Dendritic cell treated with granulocyte-macrophage colony-stimulating factor and Interleukin-4, amounts not matched to agents 40 ng/mL and 50 ng/mL, for 4 days (primary cell): ENCODE data around the gene SH3BP1.

Experiments
- H3K27ac Mint-ChIP-seq: one replicate; pipeline ENCODE4 v1.8.0; 2022; ENCODE audit warnings: mild to moderate bottlenecking, mixed read lengths
- H3K27me3 Mint-ChIP-seq: one replicate; pipeline ENCODE4 v1.8.0; 2022; ENCODE audit warnings: mild to moderate bottlenecking, mixed read lengths
- H3K36me3 Mint-ChIP-seq: one replicate; pipeline ENCODE4 v1.8.0; 2022; ENCODE audit warnings: low read depth, mixed read lengths
- H3K4me1 Mint-ChIP-seq: one replicate; pipeline ENCODE4 v1.8.0; 2022; ENCODE audit warnings: low read depth, mixed read lengths
- H3K4me3 Mint-ChIP-seq: one replicate; pipeline ENCODE4 v1.8.0; 2022; ENCODE audit warnings: mild to moderate bottlenecking, moderate library complexity, mixed read lengths
- H3K9me3 Mint-ChIP-seq: one replicate; pipeline ENCODE4 v1.8.0; 2022; ENCODE audit warnings: mixed read lengths
- intact Hi-C: fragments of 100-400 bp; cut with micrococcal nuclease; formaldehyde crosslinking; loops from one replicate; pipeline ENCODE4 v1.15.0; 2022

Gene SH3BP1

DNA sequence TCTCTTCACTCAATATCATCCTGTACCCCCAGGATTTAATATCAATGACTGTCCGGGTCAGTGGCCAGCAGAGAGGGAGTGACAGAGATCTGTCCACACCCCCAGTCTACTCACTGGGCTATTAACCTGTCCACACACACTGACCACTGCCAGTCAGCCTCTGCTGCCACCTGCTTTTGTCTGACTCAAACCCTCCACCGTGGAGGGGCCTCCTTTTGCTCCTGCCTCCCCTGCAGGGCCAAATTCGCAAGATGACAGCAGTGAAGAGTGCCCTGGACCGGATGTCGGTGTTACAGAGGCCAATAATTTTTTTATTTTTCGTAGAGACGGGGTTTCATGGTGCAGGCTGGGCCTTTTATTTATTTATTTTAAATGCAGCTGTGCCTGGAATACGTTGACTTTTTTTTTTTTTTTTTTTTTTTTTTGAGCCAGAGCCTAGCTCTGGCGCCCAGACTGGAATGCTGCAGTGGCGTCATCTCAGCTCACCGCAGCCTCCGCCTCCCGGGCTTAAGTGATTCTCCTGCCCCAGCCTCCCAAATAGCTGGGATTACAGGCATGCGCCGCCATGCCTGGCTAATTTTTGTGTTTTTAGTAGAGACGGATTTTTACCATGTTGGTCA lies 24.2 kb downstream of the SH3BP1 start:
- peaks cover 37% of the 10 kb centered on the region for H3K4me1 Mint-ChIP-seq
- H3K27ac Mint-ChIP-seq: peak overlapping the region; percentile 56
- intact Hi-C loops: no loop called here
- no peaks in the 10 kb centered on the region for H3K9me3 Mint-ChIP-seq
- H3K27me3 Mint-ChIP-seq: no peaks in the 10 kb centered on the region
- peaks cover 44% of the 10 kb centered on the region for H3K36me3 Mint-ChIP-seq
- no peak overlapping the region for H3K4me3 Mint-ChIP-seq

DNA sequence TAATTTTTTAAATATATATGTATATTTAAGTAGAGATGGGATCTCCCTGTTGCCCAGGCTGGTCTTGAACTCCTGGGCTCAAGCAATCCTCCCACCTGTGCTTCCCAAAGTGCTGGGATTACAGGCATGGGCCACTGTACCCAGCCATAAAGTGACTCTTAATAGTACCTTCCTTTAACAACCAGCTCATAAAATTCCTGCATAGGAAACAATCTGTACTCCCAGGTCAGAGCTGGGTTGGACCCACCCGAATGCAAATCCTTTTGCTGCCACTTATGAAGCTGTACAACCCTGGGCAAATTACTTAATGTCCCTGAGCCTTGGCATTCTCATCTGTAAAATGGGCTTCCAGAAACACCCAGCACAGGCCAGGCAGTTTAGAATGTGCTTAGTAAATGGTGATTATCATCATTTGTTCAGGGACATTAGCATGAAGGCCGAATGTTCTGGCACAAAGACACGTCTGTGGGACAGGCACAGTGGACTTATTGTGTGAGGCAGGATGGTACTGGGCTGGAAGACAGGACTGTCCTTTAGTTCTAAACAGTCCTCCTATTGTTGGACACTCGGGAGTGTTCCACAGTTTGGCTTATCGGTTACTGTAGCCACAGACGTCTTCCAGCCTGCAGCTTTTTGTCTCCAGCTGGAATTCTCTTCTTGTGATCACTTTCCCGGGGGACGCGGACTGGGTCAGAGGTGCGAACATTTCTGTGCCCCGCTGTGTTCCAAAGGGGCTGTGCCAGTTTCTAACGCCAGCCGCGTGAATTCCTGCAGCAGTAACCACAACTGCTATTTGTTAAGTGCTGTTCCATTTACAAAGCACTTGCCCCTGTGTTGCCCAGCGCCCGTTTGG lies 25.0 kb downstream of the SH3BP1 start:
- Mint-ChIP-seq H3K36me3 (peaks cover 44% of the 10 kb centered on the region), H3K27ac (no peak overlapping the region), H3K4me3 (no peak overlapping the region), H3K4me1 (peaks cover 32% of the 10 kb centered on the region), H3K27me3 (no peaks in the 10 kb centered on the region), H3K9me3 (no peaks in the 10 kb centered on the region)
- intact Hi-C loops: no loop called here

GRCh38 chr22:37665487-37665886 lies 26.0 kb downstream of the SH3BP1 start:
- no peaks in the 10 kb centered on the region for H3K27me3 Mint-ChIP-seq
- H3K27ac Mint-ChIP-seq: no peak overlapping the region
- H3K4me3 Mint-ChIP-seq: no peak overlapping the region
- H3K9me3 Mint-ChIP-seq: no peaks in the 10 kb centered on the region
- intact Hi-C loops: no loop called here
- H3K36me3 Mint-ChIP-seq: peaks cover 44% of the 10 kb centered on the region
- peaks cover 21% of the 10 kb centered on the region for H3K4me1 Mint-ChIP-seq

GRCh38 chr22:37669586-37669985 lies 30.1 kb downstream of the SH3BP1 start:
- Mint-ChIP-seq H3K4me3 (no peak overlapping the region), H3K27me3 (no peaks in the 10 kb centered on the region), H3K36me3 (peaks cover 33% of the 10 kb centered on the region), H3K27ac (no peak overlapping the region), H3K4me1 (peaks cover 39% of the 10 kb centered on the region), H3K9me3 (no peaks in the 10 kb centered on the region)
- intact Hi-C loops: no loop called here

DNA sequence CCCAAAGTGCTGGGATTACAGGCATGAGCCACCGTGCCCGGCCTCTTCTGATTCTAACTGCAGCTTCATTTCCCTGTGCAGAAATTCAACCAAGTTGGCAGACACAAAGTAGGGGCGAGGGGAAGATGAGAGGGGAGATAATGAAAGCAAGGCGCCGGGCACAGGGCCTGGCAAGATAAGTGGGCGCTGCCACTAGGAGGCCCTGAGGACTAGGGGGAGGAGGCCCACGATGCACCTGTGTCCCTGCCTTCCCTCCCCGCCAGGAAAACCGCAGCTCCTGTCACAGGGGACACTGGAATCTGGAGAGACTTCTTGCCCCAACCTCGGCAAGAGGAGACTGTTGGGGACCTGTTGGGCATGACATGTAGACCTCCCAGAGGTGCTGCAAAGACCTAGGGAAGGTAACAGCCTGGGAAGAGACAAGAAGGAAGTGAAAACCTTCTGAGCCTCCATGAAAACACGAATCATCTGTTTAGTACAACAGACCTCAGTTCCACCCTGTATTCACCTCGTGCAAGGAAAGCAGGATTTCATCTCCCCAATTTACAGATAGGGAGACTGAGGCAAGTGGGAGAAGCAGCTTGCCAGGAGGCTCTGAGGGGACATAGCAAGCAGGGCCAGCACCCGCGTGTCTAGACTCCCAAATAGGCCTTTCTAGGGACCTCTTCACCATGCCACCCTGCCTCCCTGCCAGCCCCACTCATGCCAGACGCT lies 32.9 kb downstream of the SH3BP1 start:
- intact Hi-C loops: no loop called here
- Mint-ChIP-seq H3K27ac (peak overlapping the region; percentile 69), H3K36me3 (peaks cover 31% of the 10 kb centered on the region), H3K9me3 (no peaks in the 10 kb centered on the region), H3K27me3 (no peaks in the 10 kb centered on the region), H3K4me1 (peaks cover 52% of the 10 kb centered on the region), H3K4me3 (no peak overlapping the region)

- H3K27ac Mint-ChIP-seq: peak overlapping the region; percentile 91
- intact Hi-C loops: no loop called here
- no peaks in the 10 kb centered on the region for H3K27me3 Mint-ChIP-seq
- peaks cover 54% of the 10 kb centered on the region for H3K4me1 Mint-ChIP-seq
- no peak overlapping the region for H3K4me3 Mint-ChIP-seq
- H3K36me3 Mint-ChIP-seq: peaks cover 31% of the 10 kb centered on the region
- H3K9me3 Mint-ChIP-seq: no peaks in the 10 kb centered on the region
Observed at GRCh38 chr22:37672920-37673455, 33.5 kb downstream of the SH3BP1 start.

- Mint-ChIP-seq H3K4me1 (peaks cover 58% of the 10 kb centered on the region), H3K27me3 (no peaks in the 10 kb centered on the region), H3K27ac (peak overlapping the region; percentile 91), H3K9me3 (no peaks in the 10 kb centered on the region), H3K4me3 (peak overlapping the region; percentile 24), H3K36me3 (peaks cover 43% of the 10 kb centered on the region)
- intact Hi-C loops: no loop called here
Observed at GRCh38 chr22:37674248-37674647, 34.8 kb downstream of the SH3BP1 start.

GRCh38 chr22:37674951-37675929 lies 35.8 kb downstream of the SH3BP1 start, which contains the start of gene LGALS1:
Gene LGALS1, plus strand, starts transcription at chr22:37675636. Its CDS starts 67 bp downstream, at chr22:37675703.
- peaks cover 53% of the 10 kb centered on the region for H3K36me3 Mint-ChIP-seq
- intact Hi-C loops: no loop called here
- peaks cover 66% of the 10 kb centered on the region for H3K4me1 Mint-ChIP-seq
- no peaks in the 10 kb centered on the region for H3K9me3 Mint-ChIP-seq
- peak within 1 kb of the TSS; percentile 91 for H3K27ac Mint-ChIP-seq
- H3K27me3 Mint-ChIP-seq: no peaks in the 10 kb centered on the region
- peak within 1 kb of the TSS; percentile 96 for H3K4me3 Mint-ChIP-seq

GRCh38 chr22:37675930-37676735 lies 36.7 kb downstream of the SH3BP1 start:
- H3K4me3 Mint-ChIP-seq: peak overlapping the region; percentile 96
- no peaks in the 10 kb centered on the region for H3K9me3 Mint-ChIP-seq
- intact Hi-C loops: no loop called here
- peaks cover 66% of the 10 kb centered on the region for H3K4me1 Mint-ChIP-seq
- peak overlapping the region; percentile 91 for H3K27ac Mint-ChIP-seq
- H3K27me3 Mint-ChIP-seq: no peaks in the 10 kb centered on the region
- H3K36me3 Mint-ChIP-seq: peaks cover 53% of the 10 kb centered on the region

- Mint-ChIP-seq H3K9me3 (no peaks in the 10 kb centered on the region), H3K27ac (peak overlapping the region; percentile 91), H3K4me1 (peaks cover 67% of the 10 kb centered on the region), H3K27me3 (no peaks in the 10 kb centered on the region), H3K4me3 (peak overlapping the region; percentile 96), H3K36me3 (peaks cover 53% of the 10 kb centered on the region)
- intact Hi-C loops: loop anchor here (1.0 kb wide), 1 partner anchor 19 kb away; the partner anchor contains the start of gene PDXP
Observed at GRCh38 chr22:37676736-37677492, 37.4 kb downstream of the SH3BP1 start.

GRCh38 chr22:37677493-37677974 lies 38.1 kb downstream of the SH3BP1 start:
- H3K9me3 Mint-ChIP-seq: no peaks in the 10 kb centered on the region
- no peaks in the 10 kb centered on the region for H3K27me3 Mint-ChIP-seq
- H3K4me1 Mint-ChIP-seq: peaks cover 61% of the 10 kb centered on the region
- H3K4me3 Mint-ChIP-seq: peak overlapping the region; percentile 96
- H3K27ac Mint-ChIP-seq: peak overlapping the region; percentile 91
- H3K36me3 Mint-ChIP-seq: peaks cover 53% of the 10 kb centered on the region
- intact Hi-C loops: loop anchor here (1.0 kb wide), 1 partner anchor 19 kb away; the partner anchor contains the start of gene PDXP

DNA sequence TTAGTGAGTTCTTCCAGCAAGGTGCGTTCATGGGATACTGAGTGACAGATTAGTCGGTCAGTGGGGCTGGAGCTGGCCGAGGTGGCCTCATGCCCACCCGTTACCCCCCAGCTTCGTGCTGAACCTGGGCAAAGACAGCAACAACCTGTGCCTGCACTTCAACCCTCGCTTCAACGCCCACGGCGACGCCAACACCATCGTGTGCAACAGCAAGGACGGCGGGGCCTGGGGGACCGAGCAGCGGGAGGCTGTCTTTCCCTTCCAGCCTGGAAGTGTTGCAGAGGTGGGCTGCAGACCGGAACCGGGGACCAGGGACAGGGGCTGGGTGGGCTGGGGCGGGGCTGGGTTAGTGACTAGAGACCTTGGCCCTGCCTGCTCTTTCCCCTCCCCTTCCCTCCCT lies 38.9 kb downstream of the SH3BP1 start:
- H3K4me3 Mint-ChIP-seq: no peak overlapping the region
- no peaks in the 10 kb centered on the region for H3K9me3 Mint-ChIP-seq
- H3K36me3 Mint-ChIP-seq: peaks cover 53% of the 10 kb centered on the region
- H3K4me1 Mint-ChIP-seq: peaks cover 53% of the 10 kb centered on the region
- intact Hi-C loops: no loop called here
- no peaks in the 10 kb centered on the region for H3K27me3 Mint-ChIP-seq
- no peak overlapping the region for H3K27ac Mint-ChIP-seq
